Adrenal gland (tissue), 12 donors: ENCODE measurements around the gene FREM2. TPM values are rescaled to one million over a fixed set of nuclear protein-coding genes. Genes with fewer than 3 reads are reported as not detected.

Experiments
- DNase-seq, 7 donors: peaks; one replicate each; pipeline ENCODE4 v3.0.0-alpha.2; 2019 to 2020
- H3K27ac ChIP-seq, 5 donors: fragments of 200-600 bp; sonication (generic) in 4 of 5; 1 replicate in 3 of 5; 2 replicates in 2 of 5; pipeline versions ENCODE4 v1.5.1 to v1.8.0; 2016 to 2020; ENCODE audit warnings: mild to moderate bottlenecking in 1 of 5
- H3K27me3 ChIP-seq: fragments of 200-600 bp; 2 replicates; pipeline ENCODE4 v1.8.0; 2021
- H3K36me3 ChIP-seq, 2 donors: fragments of 200-600 bp; replicated peaks in 1 of 2; 1 replicate in 1 of 2; 2 replicates in 1 of 2; pipeline versions ENCODE4 v1.5.1 to v1.8.0; 2018 to 2022
- H3K4me1 ChIP-seq, 2 donors: fragments of 200-600 bp; replicated peaks in 1 of 2; 1 replicate in 1 of 2; 2 replicates in 1 of 2; pipeline versions ENCODE4 v1.5.1 to v1.8.0; 2018 to 2021
- H3K4me3 ChIP-seq, 4 donors: fragments of 200-600 bp; sonication (generic) in 3 of 4; one replicate each; pipeline ENCODE4 v1.5.1; 2016 to 2018
- H3K9me3 ChIP-seq, 3 donors: fragments of 200-600 bp; sonication (generic) in 1 of 3; replicated peaks in 1 of 3; 1 replicate in 2 of 3; 2 replicates in 1 of 3; pipeline versions ENCODE4 v1.5.1 to v1.8.0; 2016 to 2021
- CTCF ChIP-seq, 6 experiments: fragments of 450-650 bp in 4 of 6; fragments of 200-600 bp in 2 of 6; sonication (generic) in 1 of 6; IDR thresholded peaks; 1 replicate in 5 of 6; 2 replicates in 1 of 6; pipeline versions ENCODE4 v1.5.1 to v1.8.0; 2016 to 2021; ENCODE audit warnings: antibody characterized with exemption in 6 of 6, mild to moderate bottlenecking in 2 of 6, moderate library complexity in 1 of 6
- POLR2A ChIP-seq, 2 donors: fragments of 450-650 bp; IDR thresholded peaks; one replicate each; pipeline ENCODE4 v1.6.1; 2017; ENCODE audit warnings: antibody characterized with exemption in 2 of 2, mild to moderate bottlenecking in 2 of 2, moderate library complexity in 1 of 2
- WGBS, 4 donors: extraction: QIAGEN DNeasy Blood & Tissue Kit in 2 of 4; methylation state at CpG; one replicate each; pipeline versions ENCODE4 v1.1.5 to v1.1.7; 2013 to 2017; 5-methylcytosine and 5-hydroxymethylcytosine counted together
- intact Hi-C, 2 donors: fragments of 100-400 bp; cut with DNase I; formaldehyde crosslinking; loops; one replicate each; pipeline versions ENCODE4 v1.14.1 to v1.15.0; 2022 to 2023
- polyA plus RNA-seq, 3 donors: library from polyadenylated mRNA; stranded (reverse); fragments of 200-250 nt in 2 of 3; fragments of 350-450 nt in 1 of 3; fragmentation: Illumina TruSeq in 1 of 3; extraction: RNeasy Lipid Tissue Mini Kit (QIAGEN cat#74804) in 1 of 3; gene quantifications; one replicate each; pipeline ENCODE4 v1.2.3, GENCODE V29; 2013 to 2014
- total RNA-seq, 9 donors: library from RNA; depleted of rRNA in 4 of 9; stranded (reverse); fragments of >200 nt in 4 of 9; fragments of 120-200 nt in 1 of 9; fragmentation: NEBNext Ultra II Directional in 1 of 9; extraction: Animal tissue kit (Norgen Biotek cat#: 25700) in 1 of 9; gene quantifications; one replicate each; pipeline versions ENCODE4 v1.1.0 to v1.2.4, GENCODE V29; 2013 to 2023
- donor health status: healthy with polysubstance abuse.
- donor health status: Bipolar disorder and iron deficiency.
- donor health status: DM: yes; HTN: yes; CAD: no.
- donor health status: DM: no; HTN: no; CAD: no.
- donor health status: DM: no; HTN: no; CAD: no.
- donor health status: DM: yes; HTN: yes; CAD: no.

FREM2 gene
- total and polyA plus RNA-seq, 12 donors, result 0.10 to 414 (median 0.58) TPM

GRCh38 chr13:38784036-38784880, 97.4 kb downstream of the FREM2 start:
- no peak for TF ChIP-seq CTCF (IDR thresholded peaks at IDR 0.05)
- TF ChIP-seq POLR2A (IDR thresholded peaks at IDR 0.05), result no peak
- Histone ChIP-seq H3K27ac (no peak overlapping the region), H3K27me3 (no peaks in the 10 kb centered on the region), H3K4me3 (no peak overlapping the region), H3K4me1 (no peaks in the 10 kb centered on the region), H3K36me3 (no peaks in the 10 kb centered on the region), H3K9me3 (no peaks in the 10 kb centered on the region)
- intact Hi-C loops, result no loop called here
- 59 to 65% (median 62%) methylated on average over 15 of the region's 15 CpGs for whole genome bisulfite sequencing, 4 donors
- DNase-seq, result peak in 1 of 7 donors; percentile 8

GRCh38 chr13:38785042-38785441, 98.2 kb downstream of the FREM2 start:
- Histone ChIP-seq H3K27ac (no peak overlapping the region), H3K4me3 (no peak overlapping the region), H3K36me3 (no peaks in the 10 kb centered on the region), H3K27me3 (no peaks in the 10 kb centered on the region), H3K4me1 (no peaks in the 10 kb centered on the region), H3K9me3 (no peaks in the 10 kb centered on the region)
- DNase-seq, result no peak
- TF ChIP-seq CTCF (IDR thresholded peaks at IDR 0.05), result no peak
- no peak for TF ChIP-seq POLR2A (IDR thresholded peaks at IDR 0.05)
- intact Hi-C loops, result no loop called here
- WGBS, 4 donors, result 46 to 66% (median 58%) methylated on average over 2 of the region's 2 CpGs

- TF ChIP-seq CTCF (IDR thresholded peaks at IDR 0.05) (no peak), POLR2A (IDR thresholded peaks at IDR 0.05) (no peak)
- H3K4me1 ChIP-seq, result no peaks in the 10 kb centered on the region
- H3K36me3 ChIP-seq, result no peaks in the 10 kb centered on the region
- H3K27ac ChIP-seq, result no peak overlapping the region
- intact Hi-C loops, result no loop called here
- H3K4me3 ChIP-seq, result no peak overlapping the region
- no peak for DNase-seq
- no peaks in the 10 kb centered on the region for H3K27me3 ChIP-seq
- H3K9me3 ChIP-seq, result no peaks in the 10 kb centered on the region
- WGBS, 4 donors, result 11 to 48% (median 43%) methylated on average over 1 of the region's 1 CpG
These were observed 98.6 kb downstream of the FREM2 start for GRCh38 chr13:38785490-38785889.

GRCh38 chr13:38787550-38787949, 100.7 kb downstream of the FREM2 start:
- intact Hi-C loops, result no loop called here
- TF ChIP-seq POLR2A (IDR thresholded peaks at IDR 0.05) (no peak), CTCF (IDR thresholded peaks at IDR 0.05) (no peak)
- 42 to 69% (median 63%) methylated on average over 1 of the region's 1 CpG for WGBS, 4 donors
- Histone ChIP-seq H3K27ac (no peak overlapping the region), H3K4me1 (no peaks in the 10 kb centered on the region), H3K9me3 (no peaks in the 10 kb centered on the region), H3K36me3 (no peaks in the 10 kb centered on the region), H3K27me3 (no peaks in the 10 kb centered on the region), H3K4me3 (no peak overlapping the region)
- no peak for DNase-seq
